HFFc6 (cell line): ENCODE data around the gene ATF7. TPM values are rescaled to one million over a fixed set of nuclear protein-coding genes. Genes with fewer than 3 reads are reported as not detected.

ENCODE experiments used
- DNase-seq: peaks from one replicate; pipeline ENCODE4 v3.0.0-alpha.2; 2018
- H3K27ac Mint-ChIP-seq: 2 replicates; pipeline ENCODE4 v1.8.0; 2020; ENCODE audit warnings: mild to moderate bottlenecking, mixed read lengths
- H3K27me3 Mint-ChIP-seq: 2 replicates; pipeline ENCODE4 v1.8.0; 2021; ENCODE audit warnings: mild to moderate bottlenecking, moderate library complexity, mixed read lengths; ENCODE audit not compliant: insufficient read depth
- H3K36me3 Mint-ChIP-seq: 2 replicates; pipeline ENCODE4 v1.8.0; 2021; ENCODE audit warnings: low read depth, mixed read lengths
- H3K4me1 Mint-ChIP-seq: 2 replicates; pipeline ENCODE4 v1.8.0; 2020; ENCODE audit warnings: low read depth, mixed read lengths
- H3K4me3 Mint-ChIP-seq: 2 replicates; pipeline ENCODE4 v1.8.0; 2020; ENCODE audit warnings: mild to moderate bottlenecking, moderate library complexity, mixed read lengths
- H3K9me3 Mint-ChIP-seq: 2 replicates; pipeline ENCODE4 v1.8.0; 2020; ENCODE audit warnings: mild to moderate bottlenecking, mixed read lengths
- CTCF ChIP-seq: fragments of 200-600 bp; sonication (generic); IDR thresholded peaks from 2 replicates; pipeline ENCODE4 v1.5.0; 2021; ENCODE audit warnings: antibody characterized with exemption, mild to moderate bottlenecking
- total RNA-seq, 6 experiments: library from RNA; stranded (reverse); fragmentation: NEBNext Ultra II Directional; extraction: Animal tissue kit (Norgen Biotek cat#: 25700); gene quantifications; 2 replicates in 1 of 6; 3 replicates in 5 of 6; pipeline ENCODE4 v1.2.3, GENCODE V29; 2021

ATF7 gene
- total RNA-seq, 6 experiments from 2014 or later, result 23.6 to 32.1 (median 29.8) TPM

GRCh38 chr12:53564941-53565340 is 61.2 kb downstream of the ATF7 start:
- Mint-ChIP-seq H3K27me3 (no peaks in the 10 kb centered on the region), H3K4me3 (no peak overlapping the region), H3K36me3 (peaks cover 14% of the 10 kb centered on the region), H3K4me1 (peaks cover 61% of the 10 kb centered on the region), H3K27ac (no peak overlapping the region), H3K9me3 (no peaks in the 10 kb centered on the region)
- TF ChIP-seq CTCF, result no peak
- no peak for DNase-seq

GRCh38 chr12:53564278-53564677 is 61.9 kb downstream of the ATF7 start:
- TF ChIP-seq CTCF, result no peak
- no peak overlapping the region for H3K27ac Mint-ChIP-seq
- no peak overlapping the region for H3K4me3 Mint-ChIP-seq
- H3K27me3 Mint-ChIP-seq, result no peaks in the 10 kb centered on the region
- H3K4me1 Mint-ChIP-seq, result peaks cover 57% of the 10 kb centered on the region
- H3K9me3 Mint-ChIP-seq, result no peaks in the 10 kb centered on the region
- H3K36me3 Mint-ChIP-seq, result peaks cover 14% of the 10 kb centered on the region
- no peak for DNase-seq

- TF ChIP-seq CTCF, result no peak
- H3K4me1 Mint-ChIP-seq, result peaks cover 54% of the 10 kb centered on the region
- H3K27ac Mint-ChIP-seq, result no peak overlapping the region
- no peaks in the 10 kb centered on the region for H3K9me3 Mint-ChIP-seq
- no peak for DNase-seq
- no peak overlapping the region for H3K4me3 Mint-ChIP-seq
- peaks cover 14% of the 10 kb centered on the region for H3K36me3 Mint-ChIP-seq
- no peaks in the 10 kb centered on the region for H3K27me3 Mint-ChIP-seq
Observed at GRCh38 chr12:53563452-53564028, 62.6 kb downstream of the ATF7 start.

- H3K27ac Mint-ChIP-seq, result peak overlapping the region; percentile 89
- no peaks in the 10 kb centered on the region for H3K9me3 Mint-ChIP-seq
- peaks cover 14% of the 10 kb centered on the region for H3K36me3 Mint-ChIP-seq
- peak; percentile 93 for DNase-seq
- H3K4me3 Mint-ChIP-seq, result peak overlapping the region; percentile 50
- TF ChIP-seq CTCF, result no peak
- H3K27me3 Mint-ChIP-seq, result no peaks in the 10 kb centered on the region
- peaks cover 61% of the 10 kb centered on the region for H3K4me1 Mint-ChIP-seq
Observed at GRCh38 chr12:53561590-53561953, 64.6 kb downstream of the ATF7 start.

GRCh38 chr12:53560912-53561589 is 65.1 kb downstream of the ATF7 start:
- no peaks in the 10 kb centered on the region for H3K9me3 Mint-ChIP-seq
- TF ChIP-seq CTCF, result no peak
- peaks cover 14% of the 10 kb centered on the region for H3K36me3 Mint-ChIP-seq
- H3K4me3 Mint-ChIP-seq, result peak overlapping the region; percentile 50
- H3K27me3 Mint-ChIP-seq, result no peaks in the 10 kb centered on the region
- H3K4me1 Mint-ChIP-seq, result peaks cover 61% of the 10 kb centered on the region
- DNase-seq, result no peak
- peak overlapping the region; percentile 89 for H3K27ac Mint-ChIP-seq
